HG02678 (cell line): Measurements from ENCODE around the gene ADM5.

ENCODE experiments used
- ATAC-seq: cut with Tn5 transposase; IDR thresholded peaks from one replicate; pipeline ENCODE4 v1.9.1; 2021; ENCODE audit warnings: mild to moderate bottlenecking, moderate library complexity; ENCODE audit not compliant: unreplicated experiment

ADM5 gene

GRCh38 chr19:49689133-49690078 lies at the start of gene ADM5:
Gene ADM5, plus strand, starts transcription at chr19:49689594. Its CDS starts 244 bp downstream, at chr19:49689838.
- no peak for ATAC-seq

GRCh38 chr19:49640113-49640898 lies 49.1 kb upstream of the ADM5 start, which contains the start of gene RRAS:
Gene RRAS, minus strand, starts transcription at chr19:49640143. Its CDS starts 45 bp downstream, at chr19:49640098.
- peak; percentile 60 for ATAC-seq

GRCh38 chr19:49641688-49642491 lies 47.5 kb upstream of the ADM5 start, which contains the start of gene SCAF1:
Gene SCAF1, plus strand, starts transcription at chr19:49642209. Its CDS starts 2,818 bp downstream, at chr19:49645027.
- peak; percentile 60 for ATAC-seq

- ATAC-seq: no peak
These were observed 46.8 kb upstream of the ADM5 start for GRCh38 chr19:49642492-49643035.

- no peak for ATAC-seq
These were observed 45.9 kb upstream of the ADM5 start for GRCh38 chr19:49643466-49643865.

- no peak for ATAC-seq
These were observed 43.8 kb upstream of the ADM5 start for GRCh38 chr19:49645592-49645991.

GRCh38 chr19:49645995-49646394 lies 43.4 kb upstream of the ADM5 start:
- ATAC-seq: no peak

GRCh38 chr19:49646586-49646985 lies 42.8 kb upstream of the ADM5 start:
- ATAC-seq: no peak

- no peak for ATAC-seq
These were observed 38.2 kb upstream of the ADM5 start for GRCh38 chr19:49651029-49651819.

GRCh38 chr19:49651820-49652550 lies 37.4 kb upstream of the ADM5 start:
- ATAC-seq: no peak

- no peak for ATAC-seq
These were observed 36.6 kb upstream of the ADM5 start for GRCh38 chr19:49652551-49653465.

GRCh38 chr19:49653466-49653806 lies 36.0 kb upstream of the ADM5 start:
- no peak for ATAC-seq

- ATAC-seq: no peak
These were observed 34.8 kb upstream of the ADM5 start for GRCh38 chr19:49654581-49654980.

GRCh38 chr19:49655570-49656455 lies 33.6 kb upstream of the ADM5 start:
- no peak for ATAC-seq

- ATAC-seq: no peak
These were observed 32.8 kb upstream of the ADM5 start for GRCh38 chr19:49656456-49657109.

GRCh38 chr19:49657493-49658138 lies 31.8 kb upstream of the ADM5 start:
- ATAC-seq: no peak
